HepG2 (cell line): ENCODE measurements around the gene ATP9B. TPM values are rescaled to one million over a fixed set of nuclear protein-coding genes. Genes with fewer than 3 reads are reported as not detected.

ENCODE experiments used
- ATAC-seq: fragments of 200-7000 bp; cut with Tn5 transposase; 3 replicates; pipeline ENCODE4 v1.9.1; 2020; ENCODE audit warnings: mild to moderate bottlenecking, moderate library complexity
- BruUV-seq: library from RNA; stranded (reverse); fragments of 400-500 nt; replicated peaks from 2 replicates; lab custom pipeline; 2021; lab: Mats Ljungman, UMichigan
- CTCF ChIA-PET: fragments of 300-600 bp; formaldehyde crosslinking; extraction: SDS; loops from one replicate; lab custom pipeline; 2021; ENCODE audit warnings: low total read pairs, inconsistent platforms, low intra/inter-chr PET ratio; lab: Yijun Ruan, JAX
- POLR2A ChIA-PET: fragments of 350-600 bp; sonication (Branson Sonifier 250); formaldehyde crosslinking; loops from one replicate; lab custom pipeline; 2020; ENCODE audit warnings: antibody characterized with exemption, inconsistent platforms; lab: Yijun Ruan, JAX
- DNase-seq: peaks from one replicate; pipeline ENCODE4 v3.0.0-alpha.2; 2015; ENCODE audit warnings: low spot score
- FAIRE-seq: peaks from 3 replicates; lab custom pipeline; 2011; peaks lifted over from hg19 to GRCh38; lab: Jason Lieb, UNC
- H2AFZ ChIP-seq: one replicate; pipeline ENCODE4 v1.6.1; 2011; ENCODE audit warnings: low read length, inconsistent platforms
- H3K27ac ChIP-seq: fragments of 300-600 bp; 3 replicates; pipeline ENCODE4 v1.8.0; 2011; ENCODE audit warnings: mixed run types, mild to moderate bottlenecking, mixed read lengths, low read length, inconsistent platforms; ENCODE audit not compliant: insufficient read depth; ENCODE audit errors: extremely low read length
- H3K27me3 ChIP-seq, 2 experiments: fragments of 200-600 bp in 1 of 2; 2 replicates in 1 of 2; 3 replicates in 1 of 2; pipeline versions ENCODE4 v1.6.0 to v1.8.0; 2011; ENCODE audit warnings: low read length in 2 of 2, mild to moderate bottlenecking in 2 of 2, moderate library complexity in 2 of 2, inconsistent platforms in 1 of 2; ENCODE audit not compliant: insufficient read depth in 2 of 2, control insufficient read depth in 1 of 2
- H3K36me3 ChIP-seq, 2 experiments: fragments of 200-600 bp in 1 of 2; replicated peaks in 1 of 2; 2 replicates in 1 of 2; 3 replicates in 1 of 2; pipeline versions ENCODE4 v1.5.1 to v1.8.0; 2011; ENCODE audit warnings: low read length in 2 of 2, inconsistent platforms in 1 of 2; ENCODE audit not compliant: insufficient read depth in 2 of 2, control insufficient read depth in 1 of 2
- H3K4me1 ChIP-seq: 2 replicates; pipeline ENCODE4 v1.5.1; 2012; ENCODE audit warnings: low read length, inconsistent platforms; ENCODE audit not compliant: insufficient read depth
- H3K4me2 ChIP-seq: 2 replicates; pipeline ENCODE4 v1.6.0; 2011; ENCODE audit warnings: low read depth, low read length, inconsistent platforms
- H3K4me3 ChIP-seq, 3 experiments: fragments of 200-600 bp in 1 of 3; sonication (generic), shearing (Covaris generic) in 1 of 3; replicated peaks in 1 of 3; 2 replicates each; pipeline ENCODE4 v1.5.1; 2011 to 2016; ENCODE audit warnings: low read length in 3 of 3, inconsistent platforms in 2 of 3, low read depth in 2 of 3, mild to moderate bottlenecking in 2 of 3, control low read depth in 1 of 3, mixed read lengths in 1 of 3; ENCODE audit not compliant: insufficient read depth in 1 of 3
- H3K79me2 ChIP-seq: one replicate; pipeline ENCODE4 v1.6.1; 2011; ENCODE audit warnings: low read length, inconsistent platforms; ENCODE audit not compliant: insufficient read depth
- H3K9ac ChIP-seq: 2 replicates; pipeline ENCODE4 v1.6.0; 2011; ENCODE audit warnings: mild to moderate bottlenecking, low read depth, low read length, inconsistent platforms; ENCODE audit not compliant: insufficient read depth
- H3K9me3 ChIP-seq: 2 replicates; pipeline ENCODE4 v1.5.1; 2012; ENCODE audit warnings: mild to moderate bottlenecking, low read length
- H4K20me1 ChIP-seq: 2 replicates; pipeline ENCODE4 v1.6.0; 2011; ENCODE audit warnings: inconsistent platforms, mild to moderate bottlenecking, low read length, moderate library complexity; ENCODE audit not compliant: insufficient read depth
- ARID3A ChIP-seq: IDR thresholded peaks from 2 replicates; pipeline ENCODE4 v1.6.1; 2012; ENCODE audit warnings: low read depth, low read length, improper control_type of control experiment
- HCFC1 ChIP-seq: fragments of 150-350 bp; IDR thresholded peaks from 2 replicates; pipeline ENCODE4 v1.6.1; 2014; ENCODE audit warnings: low read depth, low read length
- PLSCR1 ChIP-seq: sonication (generic); formaldehyde crosslinking; IDR thresholded peaks from 2 replicates; pipeline ENCODE4 v1.5.0; 2020; ENCODE audit warnings: missing genetic modification reagents, mild to moderate bottlenecking, borderline replicate concordance
- ZFP36L1 ChIP-seq: sonication (generic); formaldehyde crosslinking; IDR thresholded peaks from 2 replicates; pipeline ENCODE4 v1.8.0; 2022; ENCODE audit warnings: mild to moderate bottlenecking, missing genetic modification reagents, moderate library complexity
- ZNF30 ChIP-seq: sonication (generic); formaldehyde crosslinking; IDR thresholded peaks from 2 replicates; pipeline ENCODE4 v1.5.0; 2020; ENCODE audit warnings: mild to moderate bottlenecking, missing genetic modification reagents
- ZNF335 ChIP-seq: sonication (generic); formaldehyde crosslinking; IDR thresholded peaks from 2 replicates; pipeline ENCODE4 v1.4.0; 2020; ENCODE audit warnings: missing genetic modification reagents
- ZNF33B ChIP-seq: sonication (generic); formaldehyde crosslinking; IDR thresholded peaks from 2 replicates; pipeline ENCODE4 v1.5.1; 2020; ENCODE audit warnings: mild to moderate bottlenecking, missing genetic modification reagents
- ZNF570 ChIP-seq: sonication (generic); formaldehyde crosslinking; IDR thresholded peaks from 2 replicates; pipeline ENCODE4 v1.4.0; 2020; ENCODE audit warnings: mild to moderate bottlenecking, missing genetic modification reagents, borderline replicate concordance
- ZNF687 ChIP-seq: sonication (generic); formaldehyde crosslinking; IDR thresholded peaks from 2 replicates; pipeline ENCODE4 v1.5.1; 2020; ENCODE audit warnings: mild to moderate bottlenecking, missing genetic modification reagents, moderate library complexity
- WGBS: methylation state at CpG from one replicate; pipeline ENCODE4 v1.1.6; 2017; ENCODE audit warnings: low lambda C conversion rate; 5-methylcytosine and 5-hydroxymethylcytosine counted together
- in situ Hi-C: cut with HindIII; loops from 2 replicates; pipeline ENCODE4 v1.10.0; 2017; ENCODE audit warnings: low pct_unique_long_range_greater_than_20kb; ENCODE audit not compliant: extremely low pct_ligation_motif_present
- intact Hi-C: fragments of 100-400 bp; cut with micrococcal nuclease; formaldehyde crosslinking; loops from one replicate; pipeline ENCODE4 v1.10.0; 2022; ENCODE audit not compliant: unreplicated experiment
- polyA plus RNA-seq, 8 experiments: library from polyadenylated mRNA; depleted of rRNA in 3 of 8; stranded (reverse) in 7 of 8; unstranded in 1 of 8; fragments of >200 nt; fragmentation: Illumina TruSeq in 4 of 8; extraction: Trizol in 4 of 8; gene quantifications; 2 replicates each; pipeline versions ENCODE4 v1.2.1 to v1.2.3, GENCODE V29; 2011 to 2016; ENCODE audit warnings: low read depth in 4 of 8, missing spikeins in 1 of 8, mixed read lengths in 1 of 8; ENCODE audit not compliant: insufficient read depth in 1 of 8
- total RNA-seq, 5 experiments: library from RNA; depleted of rRNA; stranded (reverse); fragments of >200 nt; fragmentation: Illumina TruSeq; extraction: Trizol; gene quantifications; 2 replicates each; pipeline ENCODE4 v1.2.3, GENCODE V29; 2016; ENCODE audit warnings: low read depth in 1 of 5

The ATP9B gene
- total and polyA plus RNA-seq, 2 of the 13 experiments (the other 11 are each of a cell fraction or from before 2014, with no cell fraction given), result 10.8 to 11.3 TPM

GRCh38 chr18:79147014-79147413 is 77.8 kb downstream of the ATP9B start:
- no peaks in the 10 kb centered on the region for H3K79me2 ChIP-seq
- peaks cover 0 to 5% of the 10 kb centered on the region in 2 experiments; a peak in 2 of 5 replicates for H3K36me3 ChIP-seq
- DNase-seq (no peak), ATAC-seq (no peak)
- 98% methylated on average over 4 of the region's 4 CpGs for WGBS
- H3K9ac ChIP-seq, result no peak overlapping the region
- TF ChIP-seq ZNF570, result no peak
- TF ChIP-seq, all 625 proteins: peak for 0
- Histone ChIP-seq H3K4me3 (no peak overlapping the region), H4K20me1 (no peaks in the 10 kb centered on the region), H3K27me3 (no peaks in the 10 kb centered on the region), H3K4me2 (no peak overlapping the region), H3K9me3 (no peaks in the 10 kb centered on the region), H2AFZ (no peak overlapping the region), H3K27ac (no peak overlapping the region), H3K4me1 (no peaks in the 10 kb centered on the region)
- in situ Hi-C loops (no loop called here), intact Hi-C loops (no loop called here)
- ChIA-PET CTCF (no interaction called here), POLR2A (no interaction called here)
- no peak for FAIRE-seq
- BruUV-seq, result no TSS peak

GRCh38 chr18:79151191-79151590 is 82.0 kb downstream of the ATP9B start:
- no peak for DNase-seq
- Histone ChIP-seq H2AFZ (no peak overlapping the region), H3K9me3 (no peaks in the 10 kb centered on the region), H3K27ac (no peak overlapping the region), H3K9ac (no peak overlapping the region), H3K36me3 (no peaks in the 10 kb centered on the region; a peak in 1 of 5 replicates), H3K4me1 (peaks cover 2% of the 10 kb centered on the region), H4K20me1 (no peaks in the 10 kb centered on the region), H3K4me2 (no peak overlapping the region), H3K27me3 (no peaks in the 10 kb centered on the region), H3K4me3 (no peak overlapping the region), H3K79me2 (no peaks in the 10 kb centered on the region)
- intact Hi-C loops, result no loop called here
- POLR2A ChIA-PET, result no interaction called here
- in situ Hi-C loops, result no loop called here
- no peak for ATAC-seq
- FAIRE-seq, result no peak
- TF ChIP-seq ARID3A (no peak), PLSCR1 (CRISPR knock-in tag) (no peak), ZFP36L1 (no peak), ZNF335 (CRISPR knock-in tag) (no peak), HCFC1 (no peak), ZNF30 (CRISPR knock-in tag) (no peak), ZNF687 (CRISPR knock-in tag) (no peak), ZNF33B (no peak)
- BruUV-seq, result no TSS peak
- 89% methylated on average over 2 of the region's 2 CpGs for WGBS
- CTCF ChIA-PET, result no interaction called here
